Spleen (tissue), 7 donors: Measurements from ENCODE around the gene CYP19A1.

Source experiments
- POLR2A ChIP-seq, 3 donors: fragments of 450-650 bp; IDR thresholded peaks; one replicate each; pipeline ENCODE4 v1.5.1; 2017; ENCODE audit warnings: antibody characterized with exemption in 3 of 3, mild to moderate bottlenecking in 1 of 3
- POLR2AphosphoS5 ChIP-seq, 3 donors: sonication (generic); formaldehyde crosslinking; IDR thresholded peaks; one replicate each; pipeline ENCODE4 v1.5.1; 2017; ENCODE audit warnings: antibody characterized with exemption in 3 of 3
- TF ChIP-seq, protein P1 (sequence below), 11 experiments: fragments of 200-600 bp in 7 of 11; fragments of 450-650 bp in 4 of 11; sonication (generic) in 4 of 11; IDR thresholded peaks in 8 of 11; conservative IDR thresholded peaks in 3 of 11; 1 replicate in 7 of 11; 2 replicates in 4 of 11; pipeline versions ENCODE4 v1.4.0 to v1.8.0; 2016 to 2021; ENCODE audit warnings: antibody characterized with exemption in 11 of 11, inconsistent platforms in 4 of 11, mild to moderate bottlenecking in 1 of 11
- donor health status: DM: no; HTN: no; CAD: no; lungs with moderate emphysema.
- donor health status: DM: no; HTN: no; CAD: no.
- donor health status: DM: no; HTN: no; CAD: no.

DNA sequence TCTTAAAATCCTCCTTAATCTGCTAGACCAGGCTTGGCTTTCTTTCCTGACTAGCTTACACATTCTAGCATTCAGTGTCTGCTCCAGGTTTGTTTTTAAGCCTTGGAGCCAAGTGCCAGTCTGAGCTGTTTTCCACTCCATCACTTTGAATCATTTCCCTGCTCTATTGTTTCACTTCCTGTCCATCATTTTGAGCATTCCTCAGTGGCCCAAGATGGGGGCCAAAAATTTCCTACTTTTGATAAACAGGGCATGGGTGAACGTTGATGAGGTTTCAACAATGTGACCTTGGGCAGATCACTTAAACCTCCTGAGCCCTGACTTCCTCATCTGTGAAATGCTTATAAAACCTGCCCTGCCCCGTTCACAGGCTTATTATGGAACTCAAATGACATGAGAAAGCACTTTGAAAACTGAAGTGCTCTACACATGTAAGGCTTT, 4.4 kb downstream of the CYP19A1 start:
- TF ChIP-seq, protein P1, sequence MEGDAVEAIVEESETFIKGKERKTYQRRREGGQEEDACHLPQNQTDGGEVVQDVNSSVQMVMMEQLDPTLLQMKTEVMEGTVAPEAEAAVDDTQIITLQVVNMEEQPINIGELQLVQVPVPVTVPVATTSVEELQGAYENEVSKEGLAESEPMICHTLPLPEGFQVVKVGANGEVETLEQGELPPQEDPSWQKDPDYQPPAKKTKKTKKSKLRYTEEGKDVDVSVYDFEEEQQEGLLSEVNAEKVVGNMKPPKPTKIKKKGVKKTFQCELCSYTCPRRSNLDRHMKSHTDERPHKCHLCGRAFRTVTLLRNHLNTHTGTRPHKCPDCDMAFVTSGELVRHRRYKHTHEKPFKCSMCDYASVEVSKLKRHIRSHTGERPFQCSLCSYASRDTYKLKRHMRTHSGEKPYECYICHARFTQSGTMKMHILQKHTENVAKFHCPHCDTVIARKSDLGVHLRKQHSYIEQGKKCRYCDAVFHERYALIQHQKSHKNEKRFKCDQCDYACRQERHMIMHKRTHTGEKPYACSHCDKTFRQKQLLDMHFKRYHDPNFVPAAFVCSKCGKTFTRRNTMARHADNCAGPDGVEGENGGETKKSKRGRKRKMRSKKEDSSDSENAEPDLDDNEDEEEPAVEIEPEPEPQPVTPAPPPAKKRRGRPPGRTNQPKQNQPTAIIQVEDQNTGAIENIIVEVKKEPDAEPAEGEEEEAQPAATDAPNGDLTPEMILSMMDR (IDR thresholded peaks at IDR 0.05 in 8 of 11, conservative IDR thresholded peaks at IDR 0.05 in 3 of 11) = no peak
- no peak for TF ChIP-seq POLR2A (IDR thresholded peaks at IDR 0.05)
- TF ChIP-seq POLR2AphosphoS5 (IDR thresholded peaks at IDR 0.05) = no peak
